Gastroesophageal sphincter (tissue), 3 donors: Measurements from ENCODE around the gene SLC25A45.

Experiments used
- EP300 ChIP-seq: sonication (generic); formaldehyde crosslinking; IDR thresholded peaks from one replicate; pipeline ENCODE4 v1.6.1; 2017; ENCODE audit warnings: antibody characterized with exemption, mild to moderate bottlenecking
- POLR2A ChIP-seq, 2 donors: fragments of 450-650 bp; IDR thresholded peaks; one replicate each; pipeline ENCODE4 v1.6.1; 2017; ENCODE audit warnings: antibody characterized with exemption in 2 of 2, mild to moderate bottlenecking in 2 of 2, moderate library complexity in 1 of 2
- TF ChIP-seq, protein P1 (sequence below), 4 experiments: fragments of 200-600 bp in 2 of 4; fragments of 450-650 bp in 2 of 4; sonication (generic) in 1 of 4; IDR thresholded peaks; one replicate each; pipeline ENCODE4 v1.5.1; 2017 to 2019; ENCODE audit warnings: antibody characterized with exemption in 4 of 4, mild to moderate bottlenecking in 2 of 4, moderate library complexity in 2 of 4

- TF ChIP-seq, protein P1, sequence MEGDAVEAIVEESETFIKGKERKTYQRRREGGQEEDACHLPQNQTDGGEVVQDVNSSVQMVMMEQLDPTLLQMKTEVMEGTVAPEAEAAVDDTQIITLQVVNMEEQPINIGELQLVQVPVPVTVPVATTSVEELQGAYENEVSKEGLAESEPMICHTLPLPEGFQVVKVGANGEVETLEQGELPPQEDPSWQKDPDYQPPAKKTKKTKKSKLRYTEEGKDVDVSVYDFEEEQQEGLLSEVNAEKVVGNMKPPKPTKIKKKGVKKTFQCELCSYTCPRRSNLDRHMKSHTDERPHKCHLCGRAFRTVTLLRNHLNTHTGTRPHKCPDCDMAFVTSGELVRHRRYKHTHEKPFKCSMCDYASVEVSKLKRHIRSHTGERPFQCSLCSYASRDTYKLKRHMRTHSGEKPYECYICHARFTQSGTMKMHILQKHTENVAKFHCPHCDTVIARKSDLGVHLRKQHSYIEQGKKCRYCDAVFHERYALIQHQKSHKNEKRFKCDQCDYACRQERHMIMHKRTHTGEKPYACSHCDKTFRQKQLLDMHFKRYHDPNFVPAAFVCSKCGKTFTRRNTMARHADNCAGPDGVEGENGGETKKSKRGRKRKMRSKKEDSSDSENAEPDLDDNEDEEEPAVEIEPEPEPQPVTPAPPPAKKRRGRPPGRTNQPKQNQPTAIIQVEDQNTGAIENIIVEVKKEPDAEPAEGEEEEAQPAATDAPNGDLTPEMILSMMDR (IDR thresholded peaks at IDR 0.05), result no peak
- peak in 1 of 2 donors; percentile 25 for TF ChIP-seq POLR2A (IDR thresholded peaks at IDR 0.05)
- TF ChIP-seq EP300, result no peak
Observed at GRCh38 chr11:65431451-65432099, 49.1 kb upstream of the SLC25A45 start.
